GM10266 (cell line): ENCODE results near the gene MACROD2.
A peak's percentile ranks its signal among the peaks of the same experiment; 100 is the strongest.

ENCODE experiments used
- DNase-seq: peaks from one replicate; pipeline ENCODE4 v3.0.0; 2012; ENCODE audit errors: extremely low spot score
- CTCF ChIP-seq: IDR thresholded peaks from 2 replicates; pipeline ENCODE4 v1.5.1; 2012; ENCODE audit warnings: mild to moderate bottlenecking, low read depth; ENCODE audit not compliant: control insufficient read depth, insufficient read depth; ENCODE audit errors: missing control alignments

MACROD2 gene

DNA sequence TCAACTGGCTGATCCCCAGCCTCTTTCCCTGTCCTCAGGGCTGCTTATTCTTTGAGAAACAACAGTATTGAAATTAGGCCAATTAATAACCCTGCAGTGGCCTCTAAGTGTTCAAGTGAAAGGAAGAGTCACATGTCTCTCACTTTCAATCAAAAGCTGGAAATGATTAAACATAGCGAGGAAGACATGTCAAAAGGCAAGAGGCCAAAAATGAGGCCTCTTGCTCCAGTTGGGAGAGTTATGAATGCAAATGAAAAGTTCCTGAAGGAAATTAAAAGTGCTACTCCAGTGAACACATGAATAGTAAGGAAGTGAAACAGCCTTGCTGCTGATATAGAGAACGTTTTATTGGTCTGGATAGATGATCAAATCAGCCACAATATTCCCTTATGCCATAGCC lies 131.5 kb downstream of the MACROD2 start:
- no peak for TF ChIP-seq CTCF

DNA sequence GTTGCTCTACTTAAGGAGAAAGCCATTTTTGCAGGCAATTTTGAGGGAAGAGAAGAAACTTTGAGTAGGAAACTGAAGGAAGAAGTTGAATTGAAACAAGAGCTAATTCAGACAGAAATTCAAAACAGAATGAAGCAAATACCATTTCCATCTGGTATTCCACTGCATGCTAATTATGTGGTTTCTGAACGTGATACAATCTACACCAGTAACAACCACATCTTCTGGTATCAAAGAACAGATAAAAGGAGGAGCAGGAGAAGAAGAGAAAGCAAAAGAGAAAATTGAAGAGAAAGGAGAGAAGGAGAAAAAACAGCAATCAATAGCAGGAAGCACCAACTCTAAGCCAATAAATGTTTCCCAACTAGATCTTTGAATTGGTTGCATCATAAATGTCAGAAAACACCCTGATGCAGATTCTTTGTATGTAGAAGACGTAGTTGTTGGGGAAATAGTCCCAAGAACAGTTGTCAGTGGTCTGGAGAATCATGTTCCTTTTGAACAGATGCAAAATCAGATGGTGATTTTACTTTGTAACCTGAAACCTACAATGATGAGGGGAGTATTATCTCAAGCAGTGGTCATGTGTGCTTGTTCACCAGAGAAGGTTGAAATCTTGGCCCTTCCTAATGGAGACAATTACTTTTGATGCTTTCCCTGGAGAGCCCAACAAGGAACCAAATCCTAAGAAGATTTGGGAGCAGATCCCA lies 132.4 kb downstream of the MACROD2 start:
- no peak for TF ChIP-seq CTCF
- DNase-seq, result no peak

More for the DNA sequence above, 131.5 kb downstream of the MACROD2 start:
- no peak for DNase-seq

- TF ChIP-seq CTCF, result no peak
- DNase-seq, result no peak
Measured at GRCh38 chr20:14134004-14134403, 138.7 kb downstream of the MACROD2 start.

GRCh38 chr20:14142171-14142570 lies 146.9 kb downstream of the MACROD2 start:
- DNase-seq, result no peak
- TF ChIP-seq CTCF, result peak; percentile 32

DNA sequence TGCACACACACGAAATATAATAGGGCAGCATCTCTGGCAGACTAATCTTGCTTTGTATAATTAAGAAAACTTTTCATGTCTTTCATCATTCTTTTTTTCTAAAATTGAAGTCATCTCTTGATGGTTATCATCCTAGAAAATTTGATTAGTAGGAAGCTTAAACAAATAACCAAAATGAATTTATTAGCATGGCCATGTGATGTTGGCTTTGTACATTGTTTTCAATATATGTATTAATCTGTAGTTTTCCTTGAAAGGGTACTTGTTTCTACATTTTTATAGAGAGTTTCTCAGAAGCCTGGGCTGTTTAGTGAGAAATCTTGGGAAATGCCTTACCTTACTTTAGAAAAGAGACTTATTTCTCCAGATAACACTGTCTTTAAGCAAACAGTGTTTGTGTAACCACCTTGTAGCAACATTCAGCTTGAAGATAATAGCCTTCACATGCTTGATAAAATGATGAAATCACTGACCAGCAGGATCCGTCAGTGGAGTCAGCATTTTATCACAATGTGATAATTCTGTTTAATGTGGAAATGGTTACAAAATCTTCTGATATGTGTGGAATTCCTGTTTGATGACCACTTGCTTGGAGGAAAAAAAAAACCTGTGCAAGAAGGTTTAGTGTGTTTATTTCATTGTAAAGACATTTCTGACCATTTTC lies 147.8 kb downstream of the MACROD2 start:
- no peak for DNase-seq
- no peak for TF ChIP-seq CTCF

DNA sequence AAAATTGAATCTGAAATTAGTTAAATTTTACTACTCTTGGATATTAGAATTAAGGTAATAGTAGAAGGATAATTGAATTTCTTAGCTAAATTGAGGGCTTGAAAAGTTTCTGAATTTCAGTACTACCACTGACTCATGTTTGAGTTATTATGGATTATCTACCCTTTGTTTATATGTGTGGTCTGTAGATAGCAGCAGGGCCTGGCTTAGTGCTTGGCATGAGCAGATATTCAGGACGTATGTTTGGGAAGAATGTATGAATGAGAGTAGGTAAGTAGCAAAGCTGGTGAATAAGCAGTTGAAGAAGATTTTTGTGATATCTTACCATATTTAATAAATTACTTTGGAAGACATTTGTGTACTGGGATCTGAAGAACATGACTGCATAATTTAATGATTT lies 152.7 kb downstream of the MACROD2 start:
- DNase-seq, result no peak
- TF ChIP-seq CTCF, result no peak

DNA sequence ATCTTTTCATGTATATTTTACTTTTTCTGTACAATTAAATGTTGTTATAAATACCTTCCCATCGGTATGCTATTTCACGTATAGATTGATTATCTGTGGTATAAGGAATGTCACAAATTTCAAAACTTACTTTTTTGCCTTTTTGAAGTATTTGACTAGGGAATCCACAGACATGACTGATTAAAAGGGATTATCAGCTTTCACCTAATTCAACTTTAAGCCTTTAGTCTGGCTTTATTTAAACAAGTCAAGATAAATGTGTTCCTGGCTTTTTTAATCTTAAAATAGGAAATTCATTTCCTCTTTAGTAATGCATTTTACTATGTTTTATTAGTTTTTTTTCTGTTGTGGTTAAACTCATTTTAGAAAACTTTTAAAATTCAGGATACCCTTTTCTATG lies 160.0 kb downstream of the MACROD2 start:
- no peak for DNase-seq
- no peak for TF ChIP-seq CTCF
